ENCODE measurements around the gene HEYL.

GRCh38 chr1:39657402-39657801 is 18.0 kb upstream of the HEYL start:
- TF ChIP-seq EZH2 (IDR thresholded peaks at IDR 0.05; ENCODE audit: insufficient read depth, poor library complexity, severe bottlenecking) (no peak), EZH2phosphoT487 (IDR thresholded peaks at IDR 0.05; ENCODE audit: insufficient read depth, low read depth) (no peak)
